IPS-18a (cell line): ENCODE results near the gene CCDC148.

Experiments
- H3K27ac ChIP-seq: one replicate; pipeline ENCODE4 v1.5.1; 2013; ENCODE audit warnings: low read length
- H3K27me3 ChIP-seq: one replicate; pipeline ENCODE4 v1.6.1; 2013; ENCODE audit warnings: mild to moderate bottlenecking, low read length; ENCODE audit not compliant: control insufficient read depth, insufficient read depth
- H3K36me3 ChIP-seq: one replicate; pipeline ENCODE4 v1.6.1; 2013; ENCODE audit warnings: low read depth, low read length; ENCODE audit not compliant: control insufficient read depth
- H3K4me1 ChIP-seq: one replicate; pipeline ENCODE4 v1.6.1; 2013; ENCODE audit warnings: low read depth, low read length; ENCODE audit not compliant: control insufficient read depth
- H3K4me3 ChIP-seq: one replicate; pipeline ENCODE4 v1.5.1; 2013; ENCODE audit warnings: low read length
- H3K9ac ChIP-seq: one replicate; pipeline ENCODE4 v1.6.1; 2013; ENCODE audit warnings: mild to moderate bottlenecking, low read length, moderate library complexity
- H3K9me3 ChIP-seq: one replicate; pipeline ENCODE4 v1.6.1; 2013; ENCODE audit warnings: low read depth, low read length; ENCODE audit not compliant: control insufficient read depth

CCDC148 gene

DNA sequence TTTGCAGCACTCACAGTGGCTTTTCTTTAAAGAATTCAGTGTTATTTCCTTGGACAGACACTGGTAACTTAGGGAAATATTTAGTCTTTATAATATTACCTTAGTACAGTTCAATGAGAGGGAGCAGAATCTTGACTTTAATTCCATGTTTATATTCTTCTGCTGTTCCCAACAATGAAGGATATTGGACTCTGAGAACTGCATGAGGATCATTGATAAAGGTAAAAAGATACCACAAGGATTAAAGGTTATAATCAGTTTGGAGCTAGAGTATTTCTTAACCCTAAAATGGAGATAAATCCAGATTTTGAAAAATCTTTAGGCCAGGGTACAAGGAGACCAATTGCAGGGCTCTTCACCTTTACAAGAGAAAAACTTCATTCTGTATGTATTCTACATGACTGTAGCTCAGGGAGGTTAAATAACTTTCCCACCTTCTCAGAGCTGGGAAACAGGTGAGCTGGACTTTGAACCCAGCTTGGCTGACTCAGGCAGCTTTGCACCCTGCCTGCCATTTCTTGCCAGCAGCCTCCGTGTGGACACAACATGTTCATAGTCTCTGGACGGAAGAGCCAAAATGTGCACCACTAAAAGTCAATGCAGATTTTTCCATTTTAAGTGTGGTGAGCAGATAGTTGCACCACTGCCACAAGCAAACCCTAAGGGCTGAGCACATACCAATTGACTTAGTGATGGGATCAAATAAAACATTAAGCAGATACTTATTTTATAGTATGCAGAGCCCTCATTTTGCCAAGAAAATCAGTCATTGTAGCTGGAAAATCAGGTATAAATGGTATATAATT is 328.2 kb downstream of the CCDC148 start:
- H3K9ac ChIP-seq, result no peak overlapping the region

DNA sequence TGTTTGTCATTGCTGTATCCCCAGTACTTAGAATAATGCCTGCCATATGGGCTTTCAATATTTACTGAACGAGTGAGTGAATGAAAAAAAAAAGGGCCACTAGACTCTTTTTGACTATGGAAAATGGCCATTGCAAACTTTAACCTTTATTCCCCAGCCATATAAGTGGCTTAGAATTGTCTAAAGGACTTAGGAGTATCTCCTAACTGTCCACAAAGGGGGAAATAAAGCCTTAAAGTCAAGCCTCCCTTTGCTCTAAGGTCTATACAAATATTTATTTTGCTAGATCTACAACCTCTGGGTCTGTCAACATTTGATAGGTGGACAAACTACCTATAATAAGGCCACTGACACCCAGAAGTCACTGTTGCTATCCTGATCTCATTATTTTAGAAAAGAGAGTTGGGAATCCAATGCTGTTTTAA is 329.2 kb downstream of the CCDC148 start:
- H3K4me1 ChIP-seq, result peaks cover 8% of the 10 kb centered on the region

More for the DNA sequence above, 328.2 kb downstream of the CCDC148 start:
- peaks cover 8% of the 10 kb centered on the region for H3K4me1 ChIP-seq
- H3K36me3 ChIP-seq, result no peaks in the 10 kb centered on the region
- no peak overlapping the region for H3K4me3 ChIP-seq
- H3K9me3 ChIP-seq, result no peaks in the 10 kb centered on the region
- no peaks in the 10 kb centered on the region for H3K27me3 ChIP-seq
- H3K27ac ChIP-seq, result no peak overlapping the region

DNA sequence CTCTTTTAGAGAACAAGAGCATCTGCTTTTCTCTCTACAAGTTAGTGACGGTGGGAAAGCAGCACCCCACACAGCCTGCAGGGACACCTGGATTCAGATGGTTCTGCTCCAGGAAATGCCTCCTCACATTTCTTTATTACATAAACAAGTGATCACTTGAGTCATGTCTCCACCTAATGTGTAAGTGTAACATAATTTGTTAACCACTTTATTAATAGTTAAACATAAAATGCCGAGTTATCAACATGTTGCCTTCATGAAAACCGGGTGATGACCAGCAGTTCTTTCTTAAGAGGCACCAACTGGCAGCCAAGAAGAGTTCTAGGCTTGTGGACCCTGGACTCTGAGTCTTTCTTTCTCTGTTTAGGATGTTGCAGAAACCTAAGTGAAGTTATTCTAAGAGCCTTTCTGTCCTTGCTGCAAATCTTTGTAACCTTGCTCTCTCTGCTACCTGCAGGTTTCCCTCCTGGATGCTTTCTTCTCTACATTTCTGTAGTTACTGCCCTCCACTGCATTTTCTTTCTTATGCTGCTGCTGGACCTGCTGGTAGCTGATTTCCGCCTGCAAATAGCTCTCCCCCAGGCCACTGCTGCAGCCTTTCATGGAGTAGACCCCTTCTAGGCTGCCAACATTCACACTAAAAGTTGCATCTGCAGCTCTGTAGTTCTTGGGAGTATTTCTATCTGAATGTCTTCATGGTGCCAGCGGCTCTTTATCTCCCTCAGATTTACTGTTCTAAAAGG is 330.6 kb downstream of the CCDC148 start:
- H3K27ac ChIP-seq, result no peak overlapping the region
- no peaks in the 10 kb centered on the region for H3K9me3 ChIP-seq
- no peaks in the 10 kb centered on the region for H3K36me3 ChIP-seq
- H3K4me3 ChIP-seq, result no peak overlapping the region
- peaks cover 12% of the 10 kb centered on the region for H3K4me1 ChIP-seq
- no peak overlapping the region for H3K9ac ChIP-seq
- H3K27me3 ChIP-seq, result no peaks in the 10 kb centered on the region

More for the DNA sequence above, 329.2 kb downstream of the CCDC148 start:
- H3K27ac ChIP-seq, result no peak overlapping the region
- no peak overlapping the region for H3K9ac ChIP-seq
- H3K36me3 ChIP-seq, result no peaks in the 10 kb centered on the region
- no peaks in the 10 kb centered on the region for H3K27me3 ChIP-seq
- H3K9me3 ChIP-seq, result no peaks in the 10 kb centered on the region
- no peak overlapping the region for H3K4me3 ChIP-seq

DNA sequence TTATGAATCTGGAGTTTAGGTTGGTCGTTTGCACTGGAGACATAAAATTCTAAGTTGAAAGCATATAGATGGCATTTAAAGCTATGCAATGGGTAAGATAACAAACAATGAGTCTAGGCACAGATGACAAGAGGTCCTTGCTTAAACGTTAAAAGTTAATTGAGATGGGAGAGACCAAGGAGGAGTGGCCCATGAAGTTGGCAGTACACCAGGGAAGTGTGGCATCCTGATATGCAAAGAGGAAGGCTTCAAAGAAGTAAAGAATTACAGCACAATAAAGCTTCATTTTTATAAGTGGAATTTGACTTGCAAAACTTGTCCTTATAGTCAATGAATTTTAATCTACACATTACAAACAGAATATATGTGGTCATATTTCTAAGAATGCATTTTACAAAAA is 331.7 kb downstream of the CCDC148 start:
- Histone ChIP-seq H3K4me3 (no peak overlapping the region), H3K9me3 (no peaks in the 10 kb centered on the region), H3K36me3 (no peaks in the 10 kb centered on the region), H3K4me1 (peaks cover 19% of the 10 kb centered on the region), H3K27me3 (no peaks in the 10 kb centered on the region), H3K27ac (no peak overlapping the region), H3K9ac (no peak overlapping the region)
